GM21576 (cell line): Measurements from ENCODE around the gene ALK.

Source experiments
- ATAC-seq: cut with Tn5 transposase; IDR thresholded peaks from one replicate; pipeline ENCODE4 v1.9.1; 2021; ENCODE audit warnings: mild to moderate bottlenecking, moderate library complexity; ENCODE audit not compliant: unreplicated experiment

The ALK gene

DNA sequence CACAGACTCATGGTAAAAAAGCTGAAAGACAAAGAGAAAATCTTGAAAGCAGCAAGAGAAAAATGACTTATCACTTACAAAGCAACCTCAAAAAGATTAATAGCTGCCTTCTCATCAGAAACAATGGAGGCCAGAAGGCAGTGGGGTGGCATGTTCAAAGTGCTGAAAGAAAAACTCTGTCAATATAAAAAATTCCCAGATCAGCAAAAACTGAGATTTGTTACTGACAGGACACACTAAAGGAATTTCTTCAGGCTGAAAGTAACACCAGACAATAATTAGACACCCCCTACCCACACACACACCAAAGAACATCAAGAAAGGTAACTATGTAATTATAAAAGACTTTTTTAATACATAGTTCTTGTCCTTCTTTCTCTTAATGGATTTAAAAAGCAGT lies 495.0 kb downstream of the ALK start:
- ATAC-seq, result no peak

DNA sequence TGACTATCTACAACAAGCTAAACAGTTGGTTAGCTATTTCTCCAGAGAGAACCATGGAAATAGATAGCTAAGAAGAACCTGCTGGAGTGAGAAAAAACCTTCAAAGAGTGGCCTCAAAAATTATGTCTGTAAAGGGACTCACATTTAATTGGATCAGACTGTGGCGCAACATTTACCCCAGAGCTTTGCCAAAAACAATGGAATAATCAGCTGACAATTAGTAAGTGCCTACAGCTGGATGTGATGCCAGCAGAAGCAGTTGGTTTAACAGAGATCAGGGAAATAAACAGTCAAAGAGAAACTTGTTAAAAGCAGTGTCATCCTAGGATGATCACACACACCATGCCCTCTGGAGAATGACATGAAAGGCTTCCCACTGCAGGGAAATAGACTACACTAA lies 495.5 kb downstream of the ALK start:
- ATAC-seq, result no peak

DNA sequence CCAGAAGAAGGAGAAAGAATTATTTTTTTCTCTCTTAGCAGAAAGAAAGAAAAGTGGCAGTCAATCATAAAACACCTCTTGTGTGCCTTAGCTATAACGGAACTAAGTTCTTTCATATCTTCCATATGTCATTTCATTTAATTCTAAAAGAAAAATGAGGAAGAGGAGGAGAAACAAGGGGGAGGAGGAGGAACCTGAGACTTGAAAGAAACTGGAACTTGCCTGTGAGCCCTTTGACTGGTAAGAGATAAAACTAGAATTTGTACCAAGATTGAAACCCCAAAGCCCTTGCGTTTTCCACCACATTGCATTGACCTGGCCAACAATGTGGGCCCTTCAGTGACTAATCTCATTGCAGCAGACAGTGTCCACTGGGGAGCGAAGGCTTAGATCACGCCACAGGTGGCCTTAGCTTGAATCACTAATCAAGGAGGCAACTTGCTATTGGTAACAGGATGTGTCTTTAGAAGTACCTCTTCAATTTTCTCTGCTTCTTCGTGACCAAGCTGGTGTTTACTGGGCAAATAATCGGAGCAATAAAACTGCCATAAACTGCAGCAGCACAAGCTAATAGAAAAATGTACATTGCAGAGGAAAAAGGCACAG lies 498.2 kb downstream of the ALK start:
- ATAC-seq, result no peak

DNA sequence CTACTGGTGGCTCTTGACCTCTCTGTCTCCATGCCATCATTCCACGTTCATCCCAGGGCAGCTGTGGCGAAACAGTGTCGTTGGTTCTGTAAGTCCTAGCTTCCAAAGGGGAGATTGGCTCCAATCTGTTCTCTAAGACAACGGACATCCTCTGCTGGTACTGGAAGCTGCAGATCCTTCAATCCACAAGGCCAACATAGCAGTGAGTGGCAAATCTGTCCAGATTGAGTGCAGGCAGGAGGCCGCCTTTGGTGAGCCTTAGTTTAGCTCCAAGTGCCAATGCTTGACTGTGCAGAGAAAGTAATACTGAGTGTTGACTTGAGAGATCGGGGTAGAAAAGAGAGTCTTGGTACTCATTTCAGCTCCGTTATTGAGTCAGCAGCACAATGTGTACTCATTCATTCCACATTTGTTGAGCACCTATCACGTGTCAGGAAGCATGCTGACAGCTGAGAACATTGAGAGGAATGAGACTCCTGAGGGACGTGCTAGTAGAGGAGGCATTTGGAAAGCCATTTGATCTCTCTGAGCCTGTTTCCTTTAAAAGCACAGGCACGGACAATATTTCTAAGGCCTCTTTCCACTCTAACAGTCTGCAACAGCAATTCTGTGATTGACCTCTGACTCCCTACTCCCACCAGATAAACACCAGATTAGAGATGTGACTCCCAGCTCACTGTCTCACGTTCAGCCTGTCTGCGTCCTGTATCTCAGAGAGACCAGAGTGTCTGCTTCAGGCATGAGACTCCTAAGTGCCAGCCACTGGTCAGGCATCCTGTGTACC lies 500.2 kb downstream of the ALK start:
- ATAC-seq, result no peak

DNA sequence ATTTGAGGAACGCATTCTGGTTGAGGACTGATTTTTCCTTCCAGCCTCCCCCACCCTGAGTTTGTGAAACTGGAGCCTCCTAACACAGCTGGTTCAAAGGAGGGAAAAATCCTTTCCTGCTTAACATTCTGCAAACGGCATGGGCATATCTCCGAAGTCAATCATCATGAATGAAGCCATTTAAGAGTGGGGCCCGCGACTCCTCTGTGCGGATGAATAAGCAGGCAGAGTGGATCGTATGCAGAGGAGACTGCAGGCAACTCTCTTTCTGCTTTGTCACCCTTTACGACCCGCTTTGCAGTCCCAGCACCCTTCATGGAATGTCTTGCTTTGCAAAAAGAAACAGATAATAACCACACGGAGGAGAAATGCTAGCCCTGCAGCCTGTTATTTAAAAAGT lies 500.9 kb downstream of the ALK start:
- no peak for ATAC-seq

DNA sequence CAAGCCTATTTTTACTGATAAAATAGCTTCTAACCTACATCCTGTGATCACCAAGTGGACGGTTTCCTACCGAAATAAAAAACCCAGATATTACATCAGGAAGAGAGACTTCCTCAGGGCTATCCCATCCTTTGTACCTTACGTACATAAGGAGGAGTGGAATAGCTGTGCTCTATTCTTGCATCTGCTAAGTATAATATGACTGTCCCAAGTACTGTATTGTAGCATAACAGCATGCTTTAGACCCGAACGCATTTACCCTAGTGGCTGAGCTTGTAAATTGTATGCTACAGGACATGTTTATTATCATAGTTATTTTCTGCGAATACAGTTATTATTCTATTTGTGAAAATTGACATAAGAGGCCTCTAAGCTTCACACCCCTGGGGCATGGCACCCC lies 503.8 kb downstream of the ALK start:
- no peak for ATAC-seq

DNA sequence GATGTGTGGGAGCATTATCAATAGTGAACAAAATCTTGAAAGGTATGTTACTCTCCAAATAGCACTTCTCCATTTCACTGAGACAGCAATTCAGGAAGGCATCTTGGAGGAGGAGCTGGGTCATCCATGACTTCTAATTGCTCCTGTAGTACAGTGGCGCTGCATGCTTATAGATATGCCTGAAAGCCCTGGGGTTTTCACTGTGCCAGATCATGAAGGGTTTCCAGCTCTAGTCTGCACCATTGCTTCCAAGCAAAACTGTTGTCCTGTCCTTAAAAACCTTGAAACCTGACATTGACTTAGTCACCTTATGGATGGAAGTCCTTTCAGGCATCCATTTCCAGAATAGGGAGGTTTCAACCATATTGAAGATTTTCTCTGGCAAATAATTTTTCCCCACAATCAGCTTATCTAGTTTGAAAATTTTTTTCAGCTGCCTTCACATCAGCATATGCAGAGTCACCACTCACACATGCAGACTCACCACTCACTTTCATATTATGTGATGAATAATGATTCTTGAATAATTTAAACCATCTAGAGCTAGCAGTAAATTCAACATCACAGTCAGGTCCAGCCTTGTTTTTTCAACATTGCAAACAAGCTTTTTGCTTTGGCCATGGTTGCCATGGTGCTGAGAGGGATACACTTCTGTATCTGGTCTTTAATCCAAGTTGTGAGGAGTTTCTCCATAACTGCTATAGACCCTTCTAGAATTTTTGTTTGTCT lies 509.0 kb downstream of the ALK start:
- no peak for ATAC-seq

DNA sequence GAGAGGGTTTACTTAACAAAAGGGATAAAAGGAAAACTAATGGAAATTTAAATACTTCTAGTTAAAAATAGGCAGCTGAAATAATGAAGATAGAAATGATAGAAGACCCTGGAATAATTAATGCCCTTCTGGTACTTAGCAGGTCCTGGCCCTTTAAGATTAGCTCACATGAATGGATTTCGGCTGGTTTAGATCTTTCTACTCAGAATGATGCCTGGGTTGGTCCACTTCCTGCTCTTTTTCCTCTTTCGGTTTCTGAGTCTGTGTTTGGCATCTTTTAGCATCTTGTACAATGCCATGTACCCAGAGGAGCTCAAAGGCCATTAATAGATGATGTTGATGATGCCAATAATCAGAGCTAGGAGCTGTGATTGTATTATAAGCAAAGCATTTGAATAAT lies 515.7 kb downstream of the ALK start:
- ATAC-seq, result no peak

DNA sequence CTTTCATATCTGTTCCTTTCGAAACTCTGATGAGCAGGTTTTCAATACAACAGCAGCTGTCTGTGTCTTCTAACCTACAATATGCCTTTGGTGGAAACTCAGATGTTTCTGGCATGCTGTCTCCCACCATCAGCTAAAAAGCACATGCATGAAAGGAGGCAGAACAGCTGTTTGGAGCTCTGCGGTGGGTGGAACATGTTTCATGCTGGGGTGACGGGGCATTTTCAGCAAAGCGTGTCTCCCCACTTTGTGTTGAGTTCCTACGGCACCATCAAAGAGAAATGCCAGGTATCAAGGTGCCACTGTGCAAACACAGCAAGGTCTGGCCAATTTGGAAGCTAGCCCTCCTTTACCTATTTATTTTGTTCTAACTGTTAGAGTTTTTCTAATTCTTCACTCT lies 516.1 kb downstream of the ALK start:
- ATAC-seq, result no peak

DNA sequence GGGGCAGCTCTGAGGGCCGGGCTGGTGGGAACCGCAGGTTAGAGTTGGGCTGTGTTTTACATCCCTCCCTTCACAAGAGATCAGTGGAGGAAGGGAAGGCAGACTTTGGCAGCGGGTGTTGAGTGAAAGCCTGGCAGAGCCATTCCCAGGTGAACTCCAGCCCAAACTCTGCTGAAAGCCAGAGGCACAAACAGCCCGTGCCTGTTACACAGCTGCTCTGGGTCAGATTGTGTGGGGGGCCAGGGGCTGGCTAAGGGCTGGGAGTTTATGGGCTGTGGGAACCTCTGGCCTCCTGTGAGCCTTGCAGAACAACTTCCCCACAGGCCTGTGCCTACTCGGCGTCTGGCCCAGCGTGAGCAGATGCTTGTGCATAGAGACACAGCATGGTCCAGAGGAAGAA lies 519.4 kb downstream of the ALK start:
- ATAC-seq, result no peak

DNA sequence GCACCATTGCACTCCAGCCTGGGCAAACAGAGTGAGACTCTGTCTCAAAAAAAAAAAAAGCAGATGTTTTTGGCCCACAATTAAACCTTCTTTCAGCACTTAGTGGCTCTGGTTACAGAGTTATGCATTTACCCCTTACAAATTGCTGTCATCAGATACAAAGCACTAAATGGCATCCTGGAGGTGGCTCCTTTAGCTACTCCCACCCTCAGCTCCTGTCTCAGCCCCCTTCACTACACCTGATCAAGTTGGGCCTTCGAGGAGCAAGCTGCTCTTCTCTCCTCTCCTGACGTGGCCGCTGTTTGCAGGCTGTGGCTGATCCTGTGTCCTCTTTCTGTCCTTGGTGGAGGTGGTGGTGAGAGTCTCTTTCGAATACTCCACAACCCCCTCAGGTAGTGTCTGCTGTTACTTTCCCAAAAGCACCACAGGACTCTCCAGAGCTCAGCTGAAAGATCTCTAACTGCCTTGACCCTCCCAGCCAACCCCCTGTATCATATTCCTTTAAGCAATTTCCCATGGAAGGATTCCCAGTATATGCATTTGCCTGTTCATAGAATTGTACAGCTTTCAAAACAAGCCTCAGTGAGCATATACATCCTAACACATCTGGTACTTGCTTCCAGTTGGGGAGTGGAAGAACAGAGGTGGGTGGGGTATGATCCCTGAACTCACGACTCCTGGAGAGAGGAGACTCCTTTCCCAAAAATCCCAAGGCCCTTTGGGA lies 520.3 kb downstream of the ALK start:
- no peak for ATAC-seq

DNA sequence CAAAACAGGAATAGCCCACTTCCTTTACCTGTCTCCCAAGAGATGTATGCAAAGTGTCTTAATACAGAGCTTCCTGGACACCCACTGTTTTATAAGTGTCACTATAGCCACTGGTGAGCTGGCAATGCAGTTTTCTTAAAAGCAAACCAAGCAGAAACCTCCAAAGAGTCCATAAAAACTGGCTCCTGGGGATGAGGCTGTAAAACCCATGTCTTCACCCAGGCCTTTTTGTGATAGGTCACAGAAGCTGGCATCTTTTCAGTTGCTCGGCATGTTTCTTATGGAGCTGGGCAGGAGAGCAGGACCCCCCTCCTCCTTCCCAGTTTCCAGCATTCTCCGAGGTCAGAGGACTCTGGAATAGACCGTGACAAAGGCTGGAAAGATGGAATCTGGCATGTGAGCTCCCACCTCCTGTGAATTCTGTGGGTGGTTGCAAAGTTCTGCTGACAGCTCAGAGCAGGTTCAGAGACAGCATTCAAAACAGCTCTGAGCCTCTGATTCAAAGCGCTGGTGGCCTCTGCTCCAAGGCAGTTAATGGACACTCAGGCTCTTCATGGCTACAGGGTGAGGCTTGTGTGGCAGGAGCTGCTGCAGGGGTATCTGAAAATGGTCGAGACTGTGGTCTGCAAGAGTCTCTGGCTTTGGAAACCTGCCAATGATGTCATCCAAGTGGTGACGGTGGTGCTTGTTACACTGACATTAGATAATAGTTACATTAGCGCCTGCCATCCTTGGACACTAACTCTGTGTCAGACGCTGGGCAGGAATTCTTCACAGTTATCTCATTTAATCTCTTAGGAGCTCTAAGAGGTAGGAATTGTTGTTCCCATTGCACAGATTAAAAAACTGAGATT lies 522.8 kb downstream of the ALK start:
- ATAC-seq, result no peak

DNA sequence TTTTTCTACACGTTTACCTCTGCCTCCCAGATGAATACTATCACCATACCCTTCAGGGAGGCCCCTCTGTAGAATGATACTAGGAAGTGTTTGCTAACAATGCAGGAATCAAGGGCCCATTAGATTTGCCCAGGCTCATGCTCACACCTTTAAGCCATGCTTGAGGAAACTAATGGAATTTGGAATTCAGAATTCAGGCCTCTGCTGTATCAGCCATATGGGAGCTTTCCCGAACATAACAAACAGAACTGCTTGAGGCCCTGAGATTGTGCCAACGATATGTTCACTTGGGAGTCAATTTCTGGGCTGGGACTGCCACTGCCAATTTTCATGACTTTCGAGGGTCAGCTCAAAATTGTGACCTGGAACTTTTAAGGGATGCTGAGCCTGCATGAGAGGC lies 523.7 kb downstream of the ALK start:
- no peak for ATAC-seq

DNA sequence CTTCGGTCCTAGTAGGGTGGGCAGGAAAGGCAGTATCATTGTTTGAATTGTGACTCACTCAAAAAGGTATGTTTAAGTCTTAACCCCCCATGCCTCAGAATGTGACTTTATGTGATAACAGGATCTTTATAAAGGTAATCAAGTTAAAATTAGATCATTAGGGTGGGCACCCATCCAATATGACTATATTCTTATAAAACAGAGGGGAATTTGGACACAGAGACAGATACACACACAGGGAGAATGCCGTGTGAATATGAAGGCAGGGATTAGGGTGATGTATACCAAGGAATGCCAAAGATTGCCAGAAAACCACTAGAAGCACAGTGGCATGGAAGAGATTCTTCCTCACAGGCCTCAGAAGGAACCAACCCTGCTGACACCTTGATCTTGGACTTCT lies 524.3 kb downstream of the ALK start:
- no peak for ATAC-seq

DNA sequence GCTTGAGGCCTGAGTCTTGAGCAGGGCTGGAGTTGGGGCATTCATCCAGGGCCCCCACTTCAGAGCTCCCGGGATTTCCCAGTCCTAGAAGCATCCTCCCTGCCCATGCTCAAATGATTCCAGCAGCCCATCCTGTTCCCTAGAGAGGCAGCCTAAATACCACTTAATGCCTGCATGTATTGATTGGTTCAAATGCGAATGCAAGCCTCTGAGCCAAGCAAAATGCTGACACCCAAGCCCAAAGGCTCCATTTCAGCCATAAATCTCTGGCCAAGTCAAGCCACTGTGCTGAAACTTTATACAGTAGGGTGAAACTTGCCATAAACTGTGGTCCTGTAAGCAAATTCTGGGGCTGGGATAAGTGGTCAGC lies 526.4 kb downstream of the ALK start:
- no peak for ATAC-seq

DNA sequence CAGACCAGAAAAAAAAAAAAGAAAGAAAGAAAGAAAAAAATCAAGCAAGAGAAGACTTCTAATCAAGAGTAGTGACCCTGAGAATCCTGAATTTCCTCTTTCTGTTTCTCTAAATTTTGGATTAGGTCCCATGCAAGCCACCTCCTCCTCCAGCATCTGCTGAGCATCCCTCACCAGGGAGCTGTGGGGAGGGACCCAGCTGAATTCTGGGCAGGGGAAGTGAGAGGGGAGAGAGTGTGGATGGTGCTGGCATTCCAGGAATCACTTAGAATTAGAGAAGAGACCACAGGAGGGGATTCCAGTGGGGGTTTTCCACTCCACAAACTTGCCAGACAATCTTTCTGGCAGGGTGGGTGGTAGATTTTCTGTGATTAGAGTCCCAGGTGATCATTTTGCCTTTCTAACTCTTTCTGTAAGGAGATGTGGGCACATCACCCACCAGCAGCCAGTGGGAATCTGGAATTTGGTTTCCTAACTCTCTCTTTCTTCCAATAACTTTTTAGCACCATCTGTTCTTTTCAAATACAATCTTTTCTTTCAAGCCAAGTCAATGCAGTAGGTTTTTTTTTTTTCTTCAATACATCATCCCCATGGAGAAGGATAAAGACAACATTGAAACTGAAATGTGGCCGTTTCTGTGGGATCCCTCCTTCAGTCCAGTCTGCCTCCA lies 526.9 kb downstream of the ALK start:
- ATAC-seq, result no peak

DNA sequence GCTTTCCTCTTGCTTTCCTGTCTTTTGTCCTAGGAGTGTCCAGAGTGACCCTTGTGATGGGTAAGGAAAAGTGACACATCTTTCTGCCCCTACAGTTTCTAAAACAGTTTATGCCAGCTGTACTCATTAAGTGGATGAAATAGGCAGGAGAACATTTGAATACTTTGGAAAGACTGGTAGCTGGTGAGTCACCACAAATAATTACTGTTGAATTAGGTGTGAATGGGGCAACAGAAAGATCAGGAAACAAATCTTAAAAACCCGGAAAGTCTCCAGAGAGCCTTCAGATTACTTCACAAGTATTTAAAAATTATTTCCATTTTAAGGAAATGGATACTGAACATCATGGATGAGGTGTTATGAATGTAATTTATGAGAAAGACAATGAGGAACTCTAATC lies 527.7 kb downstream of the ALK start:
- no peak for ATAC-seq

DNA sequence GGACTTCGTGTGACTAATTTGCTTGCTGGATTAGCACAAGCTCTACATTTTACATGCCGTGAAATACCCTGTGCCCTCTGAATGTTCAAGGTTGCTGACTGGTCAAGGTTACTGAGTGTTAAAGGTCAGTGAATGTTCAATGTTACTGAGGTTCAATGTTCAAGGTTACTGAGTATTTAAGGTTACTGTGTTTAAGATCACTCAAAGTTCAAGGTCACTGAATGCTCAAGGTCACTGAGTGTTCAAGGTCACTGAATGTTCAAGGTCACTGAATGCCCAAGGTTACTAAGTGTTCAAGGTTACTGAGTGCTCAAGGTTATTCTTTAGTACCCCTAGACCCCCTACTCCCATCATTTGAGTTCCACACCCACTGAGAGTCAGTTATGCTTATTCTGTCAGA lies 528.6 kb downstream of the ALK start:
- no peak for ATAC-seq

DNA sequence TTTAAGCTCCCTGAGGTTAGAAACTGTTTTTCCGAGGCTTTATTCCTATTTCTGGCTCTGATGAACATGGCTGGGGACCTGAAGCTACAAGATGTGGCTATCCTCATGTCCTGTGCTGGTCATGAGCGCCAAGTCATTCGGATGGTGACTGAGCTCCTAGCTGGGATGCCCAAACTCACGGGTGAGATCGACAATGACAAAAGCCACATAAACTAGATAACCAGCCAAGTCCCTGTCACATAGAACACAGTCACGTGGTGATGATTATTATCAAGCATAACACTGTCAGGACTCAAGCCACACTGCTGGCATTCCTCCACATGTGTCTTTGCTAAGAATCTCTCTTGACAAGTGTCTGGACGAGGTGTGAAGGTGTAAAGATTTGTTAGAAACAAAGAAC lies 531.2 kb downstream of the ALK start:
- no peak for ATAC-seq

DNA sequence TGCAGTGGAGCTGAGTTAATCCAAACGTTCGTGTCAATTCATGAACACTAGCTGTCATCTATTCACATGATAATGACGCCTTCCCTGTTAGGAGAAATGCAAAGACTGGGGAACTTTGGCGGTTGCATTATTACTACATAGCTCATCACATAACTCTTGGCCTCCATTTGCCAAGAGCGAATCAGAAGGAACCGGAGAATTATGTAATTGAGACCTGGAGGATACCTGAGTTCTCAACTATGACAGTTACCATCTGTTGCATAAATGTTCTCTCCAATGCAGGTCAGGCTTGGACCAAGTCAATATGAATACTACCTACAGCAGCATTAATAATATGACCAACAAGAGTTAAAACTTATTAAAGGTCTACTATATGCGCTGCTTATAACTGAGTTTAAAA lies 531.7 kb downstream of the ALK start:
- no peak for ATAC-seq
